ENCODE results near the gene TSPAN1. TPM values are rescaled to one million over a fixed set of nuclear protein-coding genes. Genes with fewer than 3 reads are reported as not detected.
"Not testable (repeated sequence)": the region's sequence is repeated elsewhere in the genome, so short reads cannot be mapped to it uniquely, and the experiment has no call there.

Gene TSPAN1
- total RNA-seq, 1 experiment from 2014 or later = 5.9 TPM

DNA sequence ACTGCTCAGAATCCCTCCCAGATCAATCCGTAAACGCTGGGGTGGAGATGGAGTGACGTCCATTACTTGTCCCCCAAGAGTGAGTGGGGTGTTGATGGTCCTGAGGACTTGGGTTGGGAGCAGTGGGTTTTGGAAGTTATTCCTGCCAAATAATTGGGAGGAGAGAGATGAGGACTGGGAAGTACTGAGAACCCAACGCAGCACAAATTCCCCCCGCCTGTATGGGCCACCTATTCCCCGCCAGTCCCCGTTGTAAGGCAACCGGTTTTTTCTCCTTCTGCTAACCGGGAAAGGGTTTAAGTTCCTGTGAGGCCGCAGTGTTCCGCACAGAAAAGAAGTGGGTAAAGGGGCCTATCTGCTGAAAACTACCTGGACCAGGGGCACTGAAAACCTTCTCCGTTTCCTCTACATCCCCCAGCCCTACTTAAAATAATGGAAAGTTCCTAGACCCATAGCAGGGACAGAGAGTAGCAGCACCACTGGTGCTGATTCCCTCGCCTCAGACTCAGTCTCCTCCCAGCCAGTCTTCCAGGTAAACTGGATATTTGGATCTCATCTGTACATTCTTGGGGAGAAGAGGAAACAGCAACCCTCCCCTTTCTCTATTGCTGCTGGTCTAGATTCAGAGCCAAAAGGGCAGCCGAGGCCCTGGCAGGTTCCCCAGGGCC is 29.0 kb downstream of the TSPAN1 start:
- in situ Hi-C loops (cut with HindIII; ENCODE audit: low sequenced_read_pairs) = no loop called here
- peak; percentile 71 for DNase-seq (ENCODE audit: low spot score)

DNA sequence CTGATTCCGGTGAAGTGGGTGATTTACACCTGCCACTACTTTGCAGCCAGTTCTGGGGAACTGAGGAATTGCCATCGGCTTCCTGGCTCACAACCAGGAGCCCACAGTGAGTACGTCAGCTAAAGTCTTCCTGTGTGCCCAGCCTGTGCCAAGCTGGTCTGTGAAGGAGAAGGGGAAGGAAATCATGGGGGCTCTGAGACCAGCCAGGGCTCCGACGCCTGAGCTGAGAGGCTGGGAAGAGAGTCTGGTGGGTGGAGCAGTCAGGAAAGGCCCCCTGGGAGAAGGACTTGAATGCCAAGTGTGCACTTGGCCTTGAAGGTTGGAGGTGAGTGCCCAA is 29.5 kb downstream of the TSPAN1 start:
- in situ Hi-C loops (cut with HindIII; ENCODE audit: low sequenced_read_pairs) = no loop called here
- no peak for DNase-seq (ENCODE audit: low spot score)

DNA sequence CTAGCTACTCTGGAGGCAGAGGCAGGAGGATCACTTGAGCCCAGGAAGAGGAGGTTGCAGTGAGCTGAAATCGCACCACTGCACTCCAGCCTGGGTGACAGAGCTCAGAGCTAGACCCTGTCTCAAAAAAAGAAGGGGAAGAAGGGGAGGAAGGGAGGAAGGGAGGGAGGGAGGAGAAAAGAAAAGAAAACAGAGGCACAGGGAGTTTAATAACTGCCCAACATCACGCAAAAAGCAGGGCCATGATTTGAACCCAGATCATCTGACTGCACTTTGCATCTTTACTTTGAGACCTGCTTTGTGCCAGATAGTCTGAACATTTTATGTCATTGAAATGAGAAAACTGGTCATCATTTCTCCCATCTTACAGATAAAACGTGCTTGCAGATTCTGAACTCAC is 30.3 kb downstream of the TSPAN1 start:
- in situ Hi-C loops (cut with HindIII; ENCODE audit: low sequenced_read_pairs) = no loop called here
- no peak for DNase-seq (ENCODE audit: low spot score)

DNA sequence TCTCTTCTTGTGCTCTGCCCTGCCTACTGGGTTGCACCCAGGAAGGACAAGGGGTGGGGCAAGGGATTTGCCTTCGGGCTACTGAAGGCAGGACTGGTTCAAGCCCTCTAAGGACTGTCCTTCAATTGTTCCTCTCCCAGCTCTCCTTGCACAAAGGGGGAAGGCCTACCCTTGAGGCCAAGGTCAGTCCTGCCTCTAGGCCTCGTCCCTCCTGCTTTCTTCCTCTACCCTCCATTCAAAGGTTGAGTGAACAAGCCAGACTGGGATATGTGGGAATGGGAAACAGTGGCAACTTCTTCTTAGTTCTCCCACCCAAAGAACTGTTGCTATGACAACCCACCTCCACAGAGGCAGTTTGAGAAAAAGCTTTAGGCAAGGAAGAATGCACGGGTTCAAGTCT is 30.9 kb downstream of the TSPAN1 start:
- in situ Hi-C loops (cut with HindIII; ENCODE audit: low sequenced_read_pairs) = no loop called here
- no peak for DNase-seq (ENCODE audit: low spot score)

DNA sequence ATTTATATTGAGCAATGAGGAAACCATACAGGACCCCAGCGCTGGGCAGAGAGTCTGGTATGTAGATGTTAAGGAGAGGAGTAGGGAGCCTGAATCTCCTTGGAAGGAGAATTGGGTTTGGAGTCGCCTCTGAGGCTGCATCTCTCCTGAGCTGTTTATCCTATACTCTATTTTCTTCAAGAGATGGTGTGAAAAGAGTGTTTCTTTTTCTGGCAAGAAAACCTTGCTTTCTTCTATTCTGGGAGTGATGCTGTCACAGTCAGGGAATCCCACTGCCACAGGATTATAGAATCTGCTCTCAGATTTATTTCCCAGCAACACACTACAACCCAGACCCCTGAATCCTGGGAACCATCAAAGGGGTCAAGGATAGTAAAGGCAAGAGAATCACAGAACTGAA is 31.5 kb downstream of the TSPAN1 start:
- DNase-seq (ENCODE audit: low spot score) = no peak
- in situ Hi-C loops (cut with HindIII; ENCODE audit: low sequenced_read_pairs) = no loop called here

DNA sequence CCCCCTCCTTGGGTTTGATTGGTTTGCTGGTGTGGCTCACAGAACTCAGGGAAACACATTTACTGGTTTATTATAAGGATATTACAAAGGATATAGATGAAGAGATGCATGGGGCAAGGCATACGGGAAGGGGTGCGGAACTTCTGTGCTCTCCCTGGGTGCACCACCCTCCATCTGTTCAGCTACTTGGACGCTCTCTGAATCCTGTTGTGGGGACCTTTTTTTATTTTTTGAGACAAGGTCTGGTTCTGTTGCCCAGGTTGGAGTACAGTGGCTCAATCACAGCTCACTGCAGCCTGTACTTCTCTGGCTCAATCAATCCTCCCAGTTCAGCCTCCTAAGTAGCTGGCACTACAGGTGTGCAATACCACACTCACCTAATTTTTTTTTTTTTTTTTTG is 35.7 kb downstream of the TSPAN1 start:
- in situ Hi-C loops (cut with HindIII; ENCODE audit: low sequenced_read_pairs) = loop anchor here (10.0 kb wide), 1 partner anchor 176 kb away; no protein-coding TSS in a partner anchor
- peak; percentile 73 for DNase-seq (ENCODE audit: low spot score)

DNA sequence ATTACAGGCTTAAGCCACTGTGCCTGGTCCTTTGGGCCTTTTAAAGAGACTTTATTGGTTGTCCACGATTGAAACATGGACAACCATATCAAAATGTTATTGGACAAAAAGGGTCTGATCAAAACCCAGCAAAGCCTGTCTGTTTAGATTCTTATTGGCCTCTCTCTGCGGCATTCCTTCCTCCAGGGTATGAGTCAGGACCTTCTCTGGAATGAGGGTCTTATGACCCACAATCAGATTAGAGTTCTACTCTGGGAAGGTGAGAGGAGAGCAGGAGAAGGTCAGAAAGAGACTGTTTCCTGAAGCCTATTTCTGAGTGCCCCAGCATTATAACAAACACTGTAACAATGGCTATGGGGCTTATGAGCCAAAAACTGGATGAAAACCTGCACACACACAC is 36.2 kb downstream of the TSPAN1 start:
- DNase-seq (ENCODE audit: low spot score) = no peak

DNA sequence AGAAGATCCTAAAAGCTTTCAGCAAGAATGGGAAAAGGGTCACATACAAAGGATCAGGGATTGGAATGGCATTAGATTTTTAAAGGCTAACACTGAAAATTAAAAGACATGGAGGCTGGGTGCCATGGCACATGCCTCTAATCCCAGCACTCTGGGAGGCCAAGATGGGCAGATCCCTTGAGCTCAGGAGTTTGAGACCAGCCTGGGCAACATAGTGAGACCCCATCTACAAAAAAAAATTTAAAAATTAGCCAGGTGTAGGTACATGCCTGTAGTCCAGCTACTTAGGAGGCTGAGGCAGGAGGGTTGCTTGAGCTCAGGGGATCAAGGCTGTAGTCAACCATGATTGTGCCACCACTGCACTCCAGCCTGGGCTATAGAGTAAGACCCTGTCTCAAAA is 40.6 kb downstream of the TSPAN1 start:
- no peak for DNase-seq (ENCODE audit: low spot score)
- in situ Hi-C loops (cut with HindIII; ENCODE audit: low sequenced_read_pairs) = loop anchor here (10.0 kb wide), 1 partner anchor 181 kb away; no protein-coding TSS in a partner anchor

More for the DNA sequence above, 36.2 kb downstream of the TSPAN1 start:
- in situ Hi-C loops (cut with HindIII; ENCODE audit: low sequenced_read_pairs) = loop anchor here (10.0 kb wide), 1 partner anchor 176 kb away; no protein-coding TSS in a partner anchor

DNA sequence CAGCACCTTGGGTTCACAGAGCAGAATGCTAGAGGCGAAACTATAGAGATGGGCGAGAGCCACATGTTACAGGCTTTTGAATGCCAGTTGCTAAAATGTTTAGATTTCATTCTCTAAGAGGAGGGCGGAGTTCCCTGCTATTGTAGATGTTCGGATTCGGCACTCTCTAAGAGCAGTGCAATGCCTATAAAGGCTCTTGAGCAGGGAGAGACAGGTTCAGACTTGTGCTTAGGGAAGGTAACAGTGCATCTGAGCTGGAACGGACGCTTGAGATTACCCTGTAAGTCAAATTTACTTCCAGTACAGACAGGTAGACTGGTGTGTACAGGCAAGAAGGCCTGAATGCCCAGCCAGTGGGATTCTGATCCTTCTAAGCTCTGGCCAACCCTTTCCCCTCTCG is 43.6 kb downstream of the TSPAN1 start:
- no peak for DNase-seq (ENCODE audit: low spot score)

DNA sequence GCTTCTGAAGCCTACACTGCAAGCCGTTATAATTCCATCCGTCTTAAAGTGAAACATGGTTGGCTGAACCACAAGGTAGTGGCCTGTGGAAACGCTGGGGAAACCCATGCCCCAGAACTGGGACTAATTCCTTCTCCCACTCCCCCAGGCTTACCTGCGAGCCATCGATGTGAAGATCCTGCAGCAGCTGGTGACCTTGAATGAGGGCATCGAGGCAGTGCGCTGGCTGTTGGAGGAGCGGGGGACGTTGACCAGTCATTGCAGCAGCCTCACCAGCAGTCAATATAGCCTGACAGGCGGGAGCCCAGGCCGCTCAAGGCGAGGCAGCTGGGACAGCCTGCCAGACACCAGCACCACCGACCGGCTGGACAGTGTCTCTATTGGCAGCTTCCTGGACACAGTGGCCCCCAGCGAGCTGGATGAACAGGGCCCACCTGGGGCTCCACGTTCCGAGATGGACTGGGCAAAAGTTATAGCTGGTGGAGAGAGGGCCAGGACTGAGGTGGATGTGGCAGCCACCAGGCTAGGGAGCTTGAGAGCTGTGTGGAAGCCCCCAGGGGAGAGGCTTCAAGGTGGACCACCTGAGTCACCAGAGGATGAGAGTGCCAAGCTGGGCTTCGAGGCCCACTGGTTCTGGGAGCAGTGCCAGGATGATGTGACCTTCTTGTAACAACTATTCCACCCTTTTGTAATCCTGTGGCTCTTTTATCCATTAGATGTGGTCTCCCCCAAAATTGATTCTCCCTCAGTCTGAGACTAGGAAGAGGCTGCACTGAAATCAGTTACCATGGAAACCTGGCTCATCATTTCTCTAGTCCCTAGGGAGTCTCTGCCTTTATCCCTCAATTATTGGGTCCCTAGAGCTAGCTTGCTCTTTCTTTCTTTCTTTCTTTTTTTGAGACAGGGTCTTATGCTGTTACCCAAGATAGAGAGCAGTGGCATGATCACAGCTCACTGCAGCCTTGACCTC is 44.9 kb downstream of the TSPAN1 start:
- DNase-seq (ENCODE audit: low spot score) = peak; percentile 19
- in situ Hi-C loops (cut with HindIII; ENCODE audit: low sequenced_read_pairs) = loop anchor here (10.0 kb wide), 1 partner anchor 185 kb away; no protein-coding TSS in a partner anchor

More for the DNA sequence above, 43.6 kb downstream of the TSPAN1 start:
- in situ Hi-C loops (cut with HindIII; ENCODE audit: low sequenced_read_pairs) = loop anchor here (10.0 kb wide), 1 partner anchor 184 kb away; no protein-coding TSS in a partner anchor

DNA sequence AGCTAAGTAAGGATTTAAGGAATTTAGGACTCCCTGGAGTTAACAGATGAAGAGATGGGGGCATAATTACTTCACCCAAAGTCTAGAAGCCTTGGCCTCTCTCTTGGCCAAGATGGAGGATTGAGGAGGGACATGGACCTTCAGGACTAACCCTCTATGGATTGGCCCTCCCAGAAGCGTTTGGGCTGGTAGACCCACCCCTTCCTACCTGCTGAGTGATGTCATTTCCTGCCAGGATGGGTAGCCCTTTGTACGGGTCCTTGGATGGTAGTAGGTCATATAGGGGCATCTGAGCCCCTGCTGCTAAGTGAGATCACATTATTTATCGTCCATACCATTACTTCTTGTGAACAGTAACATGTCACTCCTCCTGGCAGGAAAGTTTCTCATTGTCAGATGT is 45.9 kb downstream of the TSPAN1 start:
- in situ Hi-C loops (cut with HindIII; ENCODE audit: low sequenced_read_pairs) = no loop called here
- no peak for DNase-seq (ENCODE audit: low spot score)

DNA sequence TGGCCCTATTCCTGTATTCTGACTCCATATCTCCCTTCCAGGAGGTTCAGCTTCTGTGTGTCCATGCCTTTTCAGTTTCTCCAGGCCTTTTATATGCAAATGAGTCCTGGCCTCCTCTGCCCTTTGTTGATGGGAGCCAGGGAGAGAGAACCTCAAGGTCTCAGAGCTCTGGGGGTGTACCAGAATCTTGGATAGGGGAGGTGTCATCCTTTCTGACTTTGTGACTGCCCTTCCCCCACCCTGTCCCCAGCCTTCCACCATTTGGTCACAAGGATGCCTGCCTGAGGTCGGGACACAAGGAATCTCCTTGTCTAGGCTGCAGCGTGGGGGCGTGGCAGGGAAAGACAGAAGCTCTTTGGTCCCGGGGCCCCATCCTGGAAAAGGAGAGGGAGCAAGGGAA is 46.9 kb downstream of the TSPAN1 start:
- in situ Hi-C loops (cut with HindIII; ENCODE audit: low sequenced_read_pairs) = no loop called here
- no peak for DNase-seq (ENCODE audit: low spot score)

DNA sequence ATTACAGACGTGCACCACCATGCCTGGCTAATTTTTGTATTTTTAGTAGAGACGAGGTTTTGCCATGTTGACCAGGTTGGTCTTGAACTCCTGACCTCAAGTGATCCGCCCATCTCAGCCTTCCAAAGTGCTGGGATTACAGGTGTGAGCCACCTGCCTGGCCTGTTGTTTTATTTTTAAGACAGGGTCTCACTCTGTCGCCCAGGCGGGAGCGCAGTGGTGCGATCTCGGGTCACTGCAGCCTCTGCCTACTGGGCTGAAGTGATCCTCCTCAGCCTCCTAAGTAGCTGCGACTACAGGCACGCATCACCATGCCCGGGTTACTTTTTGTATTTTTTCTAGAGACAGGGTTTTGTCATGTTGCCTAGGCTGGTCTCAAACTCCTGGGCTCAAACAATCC is 48.2 kb downstream of the TSPAN1 start:
- DNase-seq (ENCODE audit: low spot score); in situ Hi-C loops (cut with HindIII; ENCODE audit: low sequenced_read_pairs): not testable (repeated sequence)

DNA sequence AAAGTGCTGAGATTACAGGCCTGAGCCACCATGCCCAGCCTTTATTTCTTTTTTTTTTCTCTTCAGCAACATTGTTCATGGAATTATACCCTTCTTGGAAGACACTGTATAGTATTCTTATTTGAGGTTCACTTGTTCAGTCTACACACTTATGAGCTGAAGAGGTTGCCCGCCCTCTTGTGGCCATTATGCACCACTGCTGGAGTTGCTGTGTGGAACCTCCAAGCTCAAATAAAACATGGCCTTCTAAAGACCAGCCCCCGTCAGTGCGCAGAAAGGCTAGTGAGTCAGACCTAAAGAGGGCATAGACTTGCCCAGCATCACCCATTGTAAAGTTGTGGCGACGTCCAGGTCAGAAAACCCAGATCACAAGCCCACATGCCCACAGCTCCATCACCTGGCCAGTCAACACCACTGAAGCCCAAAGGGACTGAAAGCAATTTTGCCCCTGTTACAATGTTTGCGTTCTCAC is 48.6 kb downstream of the TSPAN1 start:
- in situ Hi-C loops (cut with HindIII; ENCODE audit: low sequenced_read_pairs) = no loop called here
- peak; percentile 92 for DNase-seq (ENCODE audit: low spot score)

DNA sequence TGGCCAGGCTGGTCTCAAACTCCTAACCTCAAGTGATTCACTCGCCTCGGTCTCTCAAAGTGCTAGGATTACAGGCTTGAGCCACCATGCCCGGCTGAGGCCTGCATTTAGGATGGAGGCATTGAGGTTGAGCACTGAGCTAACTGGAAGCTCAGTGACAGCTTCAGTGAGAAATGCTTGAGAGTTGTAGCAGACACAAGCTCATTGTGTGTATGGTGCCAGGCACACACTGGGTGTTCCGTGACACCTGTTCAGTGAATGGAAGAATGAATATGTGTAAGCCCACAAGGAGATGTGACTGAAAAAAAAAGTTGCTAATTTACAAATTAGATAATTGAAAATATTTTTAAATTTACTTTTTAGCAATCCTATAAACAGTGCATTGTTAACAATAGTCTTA is 50.1 kb downstream of the TSPAN1 start:
- in situ Hi-C loops (cut with HindIII; ENCODE audit: low sequenced_read_pairs) = no loop called here
- peak; percentile 47 for DNase-seq (ENCODE audit: low spot score)

DNA sequence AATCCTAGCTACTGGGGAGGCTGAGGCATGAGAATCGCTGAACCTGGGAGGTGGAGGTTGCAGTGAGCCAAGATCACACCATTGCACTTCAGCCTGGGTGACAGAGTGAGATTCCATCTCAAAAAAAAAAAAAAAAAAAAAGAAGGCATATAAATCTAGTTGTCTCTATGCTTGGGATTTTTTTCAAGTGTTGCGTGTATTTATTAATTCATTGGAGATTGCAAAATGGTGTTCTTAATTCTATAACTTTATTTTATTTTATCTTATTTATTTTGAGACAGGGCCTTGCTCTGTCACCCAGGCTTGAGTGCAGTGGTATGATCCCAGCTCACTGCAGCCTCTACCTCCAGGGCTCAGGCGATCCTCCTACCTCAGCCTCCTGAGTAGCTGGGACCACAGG is 56.3 kb downstream of the TSPAN1 start:
- in situ Hi-C loops (cut with HindIII; ENCODE audit: low sequenced_read_pairs); DNase-seq (ENCODE audit: low spot score): not testable (repeated sequence)
